GM19397 (cell line): Measurements from ENCODE around the gene CREB5.

ENCODE experiments used
- ATAC-seq: cut with Tn5 transposase; IDR thresholded peaks from one replicate; pipeline ENCODE4 v1.9.1; 2021; ENCODE audit warnings: mild to moderate bottlenecking, moderate library complexity; ENCODE audit not compliant: unreplicated experiment

The CREB5 gene

DNA sequence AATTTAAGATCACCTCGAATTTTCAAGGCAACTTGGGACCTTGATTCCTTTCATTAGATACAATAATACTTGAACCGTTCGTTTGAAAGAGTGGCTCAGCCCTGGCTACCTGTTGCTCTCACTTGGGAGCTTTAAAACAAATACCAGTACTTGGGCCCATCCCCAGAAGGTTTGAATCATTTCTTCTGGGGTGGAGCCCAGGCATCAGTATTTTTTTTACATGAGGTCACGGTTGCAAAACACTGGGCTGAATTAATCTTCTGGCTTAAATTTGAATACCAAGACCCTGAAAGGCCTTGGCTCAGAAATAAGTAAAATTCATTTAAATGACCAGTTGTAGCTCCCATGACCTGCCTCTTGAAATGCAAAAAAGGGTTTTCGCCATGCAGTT is 214.9 kb downstream of the CREB5 start:
- ATAC-seq, result no peak

DNA sequence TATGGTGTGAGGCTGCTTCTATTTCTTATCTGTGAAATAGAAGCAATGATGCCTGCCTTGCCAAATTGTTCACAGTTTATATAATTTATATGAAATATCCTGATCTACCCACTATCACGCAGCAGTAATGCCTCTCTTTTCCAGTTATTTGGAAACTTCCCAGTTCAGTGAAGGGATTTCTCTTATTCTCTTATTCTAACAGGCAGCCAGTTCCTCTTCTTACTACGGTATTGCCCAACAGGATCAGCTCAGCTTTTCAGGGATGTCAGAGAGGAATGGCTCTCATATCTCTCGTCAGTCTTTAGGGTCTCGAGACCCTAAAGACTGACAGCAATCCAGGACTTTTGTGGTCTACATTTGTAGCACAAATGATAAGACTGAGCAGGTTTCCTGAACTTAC is 215.6 kb downstream of the CREB5 start:
- ATAC-seq, result no peak

DNA sequence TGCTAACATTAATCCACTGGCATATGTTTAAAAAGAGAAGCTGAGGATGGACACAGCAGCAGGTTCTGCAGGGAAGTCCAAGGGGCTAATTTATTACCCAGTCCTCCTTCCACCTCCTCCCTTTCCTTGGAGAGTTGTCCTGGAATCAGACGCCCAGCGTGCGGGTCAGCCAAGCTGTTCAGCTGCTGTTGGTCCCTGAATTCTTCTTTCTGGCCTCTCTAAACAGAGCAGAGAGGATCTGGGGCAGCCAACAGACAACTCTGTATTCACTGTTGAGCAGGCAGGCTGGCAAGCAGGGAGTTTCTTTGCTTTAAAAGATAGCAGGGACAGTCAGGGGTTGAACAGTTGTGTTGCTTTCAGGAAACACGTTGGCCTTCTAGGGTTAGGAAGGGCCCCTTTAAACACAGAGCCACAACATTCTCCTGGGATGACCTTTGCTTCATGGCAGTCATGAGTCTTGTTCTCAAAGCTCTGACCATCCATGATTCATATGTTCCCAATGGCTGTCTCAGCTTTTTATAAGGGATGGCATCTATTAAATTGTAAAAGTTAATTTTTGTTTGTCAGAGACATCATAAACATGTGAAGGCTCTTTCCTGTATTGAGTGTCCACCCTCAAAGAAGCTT is 217.0 kb downstream of the CREB5 start:
- ATAC-seq, result no peak

DNA sequence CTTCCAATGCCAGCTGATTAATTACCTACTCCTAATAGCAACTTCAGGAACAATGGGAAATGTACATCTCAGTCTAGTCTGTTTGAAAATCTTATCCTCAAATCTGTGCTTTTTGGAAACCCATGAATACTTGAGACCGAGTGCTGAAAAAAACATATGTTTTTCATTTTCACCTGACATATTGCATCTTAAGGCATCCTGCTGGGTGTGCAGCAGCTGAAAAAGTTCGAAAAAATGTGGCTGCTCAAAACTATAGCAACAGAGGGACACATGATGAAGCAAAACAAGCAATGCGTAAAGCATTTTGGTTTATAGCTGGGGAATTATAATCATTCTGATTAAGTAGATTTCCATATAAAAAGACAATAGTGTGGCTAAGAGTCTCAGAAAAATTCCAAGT is 218.0 kb downstream of the CREB5 start:
- ATAC-seq, result no peak

DNA sequence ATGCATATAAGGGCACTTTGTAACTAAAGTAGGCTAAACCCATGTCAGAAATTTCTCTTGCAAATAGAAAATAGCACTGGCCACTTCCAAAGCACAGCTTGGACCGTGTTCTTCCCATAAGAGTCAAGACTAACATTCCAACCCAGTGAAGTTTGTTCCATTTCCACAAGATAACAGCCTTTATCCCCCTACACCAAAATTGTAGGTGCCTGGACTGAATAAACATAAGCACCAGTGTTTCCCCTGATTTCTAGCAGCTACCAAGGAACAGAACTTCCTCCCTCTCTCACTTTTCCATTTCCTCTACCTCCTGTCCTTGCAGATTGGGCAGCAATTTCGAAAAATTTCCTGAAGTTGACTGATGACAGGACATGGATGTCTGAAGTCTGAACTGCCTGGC is 219.7 kb downstream of the CREB5 start:
- no peak for ATAC-seq

DNA sequence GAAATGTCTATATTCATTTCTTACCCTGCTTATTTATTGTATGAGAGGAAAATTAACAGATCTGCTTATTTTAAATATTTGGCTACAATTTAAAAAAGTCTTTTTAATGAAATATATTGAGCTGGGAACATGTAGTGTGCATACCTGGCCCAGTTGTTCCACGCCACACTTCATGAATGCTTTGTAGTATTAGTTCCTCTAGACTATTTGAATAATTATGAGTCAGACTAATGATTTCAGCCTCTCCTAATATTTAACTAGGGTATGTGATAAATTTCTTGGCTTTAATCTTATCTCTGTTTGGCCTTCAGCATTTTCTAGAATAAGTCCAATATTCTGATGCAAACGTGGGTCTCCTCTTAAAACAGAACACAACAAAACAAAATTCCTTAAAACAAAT is 226.6 kb downstream of the CREB5 start:
- no peak for ATAC-seq

DNA sequence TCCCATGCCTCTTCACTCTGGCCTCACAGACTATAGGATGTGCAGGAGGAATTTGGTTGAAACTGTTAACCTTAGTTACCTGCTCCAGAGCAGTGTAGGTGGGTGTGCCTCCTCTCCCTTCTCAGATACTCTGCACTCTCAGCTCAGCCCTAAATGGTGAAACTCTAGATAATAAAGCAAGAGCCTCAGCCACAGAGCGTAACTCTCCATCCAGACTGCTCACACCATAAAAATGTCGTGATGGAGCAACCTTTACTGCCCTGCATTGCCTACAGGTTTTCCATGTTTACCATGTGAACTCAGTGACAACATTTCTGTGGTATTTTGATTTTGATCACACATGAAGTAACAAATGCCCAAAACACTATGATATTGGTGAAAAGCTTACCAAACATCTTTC is 227.7 kb downstream of the CREB5 start:
- no peak for ATAC-seq

DNA sequence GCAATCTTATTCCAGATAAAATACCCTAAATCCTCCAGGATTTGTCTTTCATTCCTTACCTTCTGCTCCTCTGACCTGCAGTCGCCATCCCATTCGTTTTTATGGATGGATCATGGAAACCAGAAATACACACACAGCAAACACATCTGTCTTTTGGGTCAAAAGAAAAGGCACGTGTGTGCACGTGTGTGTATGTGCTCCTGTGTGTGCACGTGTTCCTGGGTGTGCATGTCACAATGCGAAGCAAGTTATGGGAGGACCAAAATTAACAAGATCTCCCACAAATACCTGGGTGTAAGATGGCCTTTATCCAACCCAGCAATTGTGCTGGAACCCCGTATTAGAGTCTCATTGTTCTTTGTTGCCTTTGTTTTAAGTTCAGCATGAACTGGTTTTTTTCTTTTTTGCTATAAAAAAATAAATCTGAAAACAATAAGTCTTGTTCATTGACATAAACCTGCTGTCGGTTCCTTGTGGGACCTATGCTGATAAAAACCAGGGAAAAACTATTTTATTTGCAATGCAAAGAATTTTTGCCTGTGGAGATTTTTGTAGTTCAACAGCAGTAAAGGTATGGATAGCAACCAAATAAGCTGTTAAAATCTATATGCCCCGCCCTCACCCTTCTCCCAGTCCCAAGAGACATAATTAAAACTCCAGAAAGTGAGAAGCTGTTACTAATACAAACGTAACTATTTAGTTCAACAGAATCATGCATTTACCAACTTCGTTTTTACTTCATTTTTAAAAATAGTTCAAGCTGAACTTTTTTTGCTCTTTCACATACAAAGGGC is 229.6 kb downstream of the CREB5 start:
- no peak for ATAC-seq

DNA sequence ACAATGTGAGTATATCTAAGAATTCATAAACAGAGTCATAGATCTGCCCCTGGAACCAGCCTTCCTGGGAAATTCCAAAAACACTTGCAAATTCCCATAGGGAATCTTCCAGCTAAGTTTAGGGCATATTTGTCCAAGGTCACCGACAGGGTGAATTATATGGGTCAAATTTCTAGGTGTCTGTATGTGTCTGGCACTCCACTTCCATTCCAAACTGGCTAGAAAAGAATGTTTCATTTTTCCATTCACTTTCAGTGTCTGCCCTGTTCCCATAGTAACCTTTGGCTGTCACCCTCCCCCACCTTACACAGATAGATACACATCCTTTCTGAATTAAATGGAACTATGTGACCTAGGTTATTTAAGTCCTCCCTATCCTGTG is 230.9 kb downstream of the CREB5 start:
- no peak for ATAC-seq

DNA sequence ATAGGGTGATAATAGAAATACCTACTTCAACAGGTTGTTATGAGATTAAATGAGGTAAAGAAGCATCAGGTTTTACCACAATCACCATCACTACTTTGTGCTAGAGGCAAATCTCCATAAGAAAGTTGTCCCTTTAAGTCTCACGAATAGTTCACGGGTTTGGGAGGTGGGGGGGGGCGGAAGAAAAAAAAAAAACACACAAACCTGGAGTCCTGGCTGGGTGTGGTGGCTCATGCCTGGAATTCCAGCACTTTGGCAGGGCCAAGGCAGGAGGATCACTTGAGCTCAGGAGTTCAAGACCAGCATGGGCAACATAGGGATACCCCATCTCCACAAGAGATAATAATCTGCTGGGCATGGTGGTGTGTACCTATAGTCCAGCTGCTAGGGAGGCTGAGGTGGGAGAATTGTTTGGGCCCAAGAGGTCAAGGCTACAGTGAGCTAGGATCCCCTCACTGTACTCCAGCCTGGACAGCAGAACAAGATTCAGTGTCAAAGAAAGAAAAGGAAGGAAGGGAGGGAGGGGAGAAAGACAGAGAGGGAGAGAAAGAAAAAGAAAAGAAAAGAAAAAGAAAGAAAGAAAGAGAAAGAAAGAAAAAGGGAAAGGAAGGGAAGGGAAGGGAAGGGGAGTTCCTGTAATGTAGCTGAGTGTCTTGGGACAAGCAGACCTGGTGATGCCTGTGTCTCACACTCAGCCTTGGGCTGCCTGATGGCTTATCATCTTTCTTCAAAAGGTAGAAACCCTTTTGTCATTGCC is 231.4 kb downstream of the CREB5 start:
- no peak for ATAC-seq

DNA sequence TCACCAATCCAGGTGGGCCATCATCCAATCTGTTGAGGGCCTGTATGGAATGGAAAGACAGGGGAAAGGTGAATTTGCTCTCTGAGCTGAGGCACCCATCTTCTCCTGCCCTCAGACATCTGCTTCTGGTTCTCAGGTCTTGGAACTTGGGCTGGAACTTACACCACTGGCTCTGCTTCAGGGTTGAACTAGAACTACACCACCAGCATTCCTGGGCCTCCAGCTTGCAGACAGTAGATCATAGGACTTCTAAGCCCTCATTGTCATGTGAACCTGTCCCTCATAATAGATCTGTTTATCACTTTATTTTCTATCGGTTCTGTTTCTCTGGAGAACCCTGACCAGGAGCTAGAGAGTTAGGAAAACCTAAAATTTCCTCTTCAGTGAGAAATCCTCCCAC is 233.5 kb downstream of the CREB5 start:
- no peak for ATAC-seq

DNA sequence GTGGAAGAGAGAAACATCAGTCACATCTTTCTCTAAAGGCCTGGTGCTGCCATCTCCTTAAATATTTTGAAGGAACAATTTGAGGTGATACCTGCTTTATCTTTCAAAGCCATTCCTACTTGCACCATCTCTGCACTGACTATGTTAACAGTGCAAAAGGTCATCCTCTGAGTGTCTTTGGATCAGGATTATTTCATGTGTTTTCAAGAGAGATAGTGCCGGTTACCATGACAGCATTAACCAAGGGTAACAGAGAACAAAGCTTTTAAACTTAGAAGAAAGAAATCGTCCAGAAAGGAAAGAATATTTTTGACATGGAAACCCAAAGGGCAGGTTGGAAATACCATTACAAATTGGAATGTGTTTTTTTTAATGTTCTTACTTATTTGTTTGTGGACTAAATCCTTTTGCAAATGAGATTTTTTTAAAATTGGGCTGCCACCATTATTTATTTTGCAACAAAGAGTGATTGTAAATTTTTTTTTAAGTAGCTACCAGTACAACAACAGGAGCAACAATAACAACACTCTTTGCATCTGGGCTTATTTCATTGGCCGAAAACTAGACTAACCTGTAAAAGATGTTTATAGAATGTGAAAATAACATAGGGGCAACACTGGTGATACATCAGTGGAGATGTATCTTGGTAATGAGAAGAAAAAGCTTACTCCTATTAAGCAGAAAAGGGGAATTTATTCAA is 234.2 kb downstream of the CREB5 start:
- ATAC-seq, result no peak

DNA sequence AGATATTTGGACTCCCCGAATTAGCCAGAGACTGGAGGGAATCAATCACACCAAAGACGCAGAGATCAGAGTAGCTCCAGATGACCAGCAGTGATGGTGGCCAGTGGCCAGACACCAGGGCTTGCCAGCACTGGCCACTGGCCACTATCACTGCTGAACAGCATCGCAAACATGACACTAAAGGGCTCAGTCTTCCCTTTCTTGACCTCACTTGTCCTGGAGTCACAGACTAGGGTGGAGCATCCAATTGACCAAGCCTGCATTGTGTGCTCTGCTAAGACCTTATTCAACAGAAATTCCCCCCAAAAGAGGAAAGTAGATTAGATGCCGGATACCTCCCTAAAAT is 234.7 kb downstream of the CREB5 start:
- ATAC-seq, result no peak

DNA sequence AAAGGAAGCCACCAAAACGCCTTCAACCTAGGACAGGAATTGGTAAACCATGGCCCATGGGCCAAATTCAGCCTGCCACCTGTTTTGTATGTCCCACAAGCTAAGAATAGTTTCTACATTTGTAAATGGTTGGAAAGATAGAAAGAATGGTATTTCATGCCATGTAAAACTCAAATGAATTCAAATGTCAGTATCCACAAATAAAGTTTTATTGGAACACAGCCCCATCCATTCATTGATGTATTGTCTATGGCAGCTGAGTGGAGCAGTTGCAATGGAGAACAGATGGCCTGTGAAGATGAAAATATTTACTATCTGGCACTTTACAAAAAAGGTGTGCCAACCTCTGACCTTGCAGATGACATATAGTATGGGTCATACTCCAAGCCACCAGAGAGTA is 236.9 kb downstream of the CREB5 start:
- no peak for ATAC-seq

DNA sequence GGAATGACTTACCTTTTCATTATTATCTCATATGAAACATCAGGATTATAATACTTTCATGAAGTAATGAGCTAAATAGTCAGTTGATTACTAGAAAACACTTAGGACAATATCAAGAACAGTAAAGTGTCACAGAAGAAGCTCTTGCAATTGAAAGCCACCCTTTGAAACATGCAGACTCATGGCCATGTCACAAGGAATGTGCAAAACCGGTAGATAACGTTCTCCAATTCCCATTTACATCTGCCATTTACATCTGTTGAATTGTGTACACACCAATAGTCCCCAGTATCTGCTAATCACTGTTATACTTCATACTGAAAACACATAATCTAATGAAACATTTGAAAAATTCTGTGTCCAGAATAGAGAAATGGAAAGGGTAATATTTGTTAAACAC is 237.5 kb downstream of the CREB5 start:
- no peak for ATAC-seq

DNA sequence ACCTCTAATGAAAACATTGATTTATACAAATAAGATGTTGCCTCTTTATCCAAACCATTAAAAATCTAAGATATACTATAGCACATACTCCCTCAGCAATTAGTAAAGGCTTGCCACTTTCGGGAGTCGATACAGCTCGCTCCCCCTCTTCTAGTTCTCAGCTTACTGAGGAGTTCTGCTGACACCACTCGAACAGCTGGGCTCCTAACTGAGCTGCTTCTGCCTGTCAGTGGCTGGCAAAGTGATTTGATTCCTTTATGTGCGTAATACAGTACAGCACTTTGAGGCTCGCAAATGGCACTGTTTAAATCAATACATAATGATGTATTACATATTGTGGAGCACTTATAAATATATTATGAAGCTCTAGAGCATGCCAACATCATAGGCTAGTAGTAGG is 241.8 kb downstream of the CREB5 start:
- no peak for ATAC-seq

DNA sequence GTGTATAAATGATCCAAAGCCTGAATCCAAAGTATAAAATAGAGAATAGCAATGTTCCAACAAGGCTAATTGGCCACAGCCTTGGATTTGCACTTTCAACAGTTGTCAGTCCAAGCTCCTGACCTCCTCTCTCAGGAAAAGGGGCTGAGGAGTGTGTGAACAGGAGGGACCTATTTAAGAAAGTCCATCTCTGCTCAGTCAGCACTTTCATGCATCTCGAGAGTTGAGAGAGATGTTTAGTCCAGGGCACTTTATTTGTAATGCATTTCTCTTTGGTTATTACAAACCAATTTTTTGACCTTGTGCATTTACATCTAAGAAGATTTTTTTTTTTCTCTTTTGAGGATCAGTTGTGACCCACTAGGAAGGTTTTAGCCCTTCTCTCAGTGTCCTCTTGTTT is 244.2 kb downstream of the CREB5 start:
- ATAC-seq, result no peak

DNA sequence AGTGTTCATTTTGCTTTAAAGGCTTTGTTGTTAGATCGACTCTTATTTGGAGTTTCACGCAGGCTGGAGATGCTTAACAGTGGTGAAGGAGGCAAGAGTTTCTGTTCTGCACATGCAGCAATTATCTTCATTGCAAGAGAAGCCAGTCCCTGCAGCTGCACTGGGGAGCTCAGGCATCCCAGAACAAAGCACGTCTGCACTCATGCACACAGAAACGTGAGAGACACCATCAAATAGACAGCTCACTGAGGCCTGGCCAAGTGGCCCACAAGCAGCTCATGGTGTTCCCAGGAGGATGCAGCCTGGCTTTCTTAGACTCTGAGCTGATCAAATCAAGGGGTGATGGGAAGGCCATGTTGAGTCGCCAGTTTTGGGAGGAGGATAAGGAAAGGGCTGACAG is 246.1 kb downstream of the CREB5 start:
- no peak for ATAC-seq

DNA sequence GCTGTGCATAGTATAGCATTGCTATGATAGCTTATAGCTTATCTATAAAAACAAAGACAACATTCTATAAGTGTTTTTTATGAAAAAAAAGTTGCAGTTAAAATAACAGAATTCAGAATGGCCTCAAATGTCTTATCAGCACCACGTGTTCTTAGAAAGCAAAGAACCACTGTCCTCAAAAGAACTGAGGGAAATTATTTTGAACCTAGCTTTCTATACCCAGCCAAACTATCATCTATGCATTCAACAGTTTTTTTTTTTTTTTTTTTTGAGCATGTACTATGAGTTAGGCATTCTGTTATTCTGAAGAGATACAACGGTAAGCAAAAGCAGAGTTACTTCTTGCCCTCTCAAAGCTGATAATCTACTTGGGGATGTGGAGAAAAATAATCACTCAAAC is 247.8 kb downstream of the CREB5 start:
- ATAC-seq, result no peak

DNA sequence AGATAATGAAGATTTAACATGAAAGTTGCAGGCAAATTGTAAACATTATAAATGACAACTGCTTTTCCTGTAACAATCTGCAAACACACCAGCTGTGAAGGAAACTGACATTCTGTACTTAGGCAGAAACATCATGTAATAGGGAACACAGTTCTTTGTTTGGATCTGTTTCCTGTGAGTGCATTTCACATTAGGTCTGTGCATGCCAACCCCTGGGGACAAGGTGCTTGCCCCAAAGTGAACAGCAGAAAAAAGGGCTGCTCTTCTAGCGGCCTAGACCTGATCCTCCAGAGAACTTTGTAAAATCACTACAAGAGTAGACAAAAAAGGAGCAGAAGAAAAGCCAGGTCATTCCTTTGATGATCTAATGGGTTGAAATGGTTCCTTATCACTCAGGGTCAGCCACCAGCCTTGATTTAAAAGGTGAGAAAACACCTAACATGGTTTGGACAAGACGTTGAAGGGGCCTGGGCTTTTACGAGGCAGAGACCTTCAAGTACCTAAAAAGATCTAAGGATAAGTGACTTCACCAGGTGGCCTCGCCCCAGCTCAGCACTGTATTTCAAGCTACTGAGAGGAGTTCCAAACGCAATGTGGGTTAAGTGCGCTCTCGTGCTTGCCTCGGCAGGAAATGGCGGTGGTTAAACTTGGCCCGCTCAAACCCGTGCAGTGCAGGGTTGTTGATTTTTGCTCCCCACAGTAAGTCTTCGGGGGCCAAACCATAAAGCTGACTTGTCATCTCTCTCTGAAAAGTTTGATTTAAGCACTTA is 249.7 kb downstream of the CREB5 start:
- ATAC-seq, result no peak

DNA sequence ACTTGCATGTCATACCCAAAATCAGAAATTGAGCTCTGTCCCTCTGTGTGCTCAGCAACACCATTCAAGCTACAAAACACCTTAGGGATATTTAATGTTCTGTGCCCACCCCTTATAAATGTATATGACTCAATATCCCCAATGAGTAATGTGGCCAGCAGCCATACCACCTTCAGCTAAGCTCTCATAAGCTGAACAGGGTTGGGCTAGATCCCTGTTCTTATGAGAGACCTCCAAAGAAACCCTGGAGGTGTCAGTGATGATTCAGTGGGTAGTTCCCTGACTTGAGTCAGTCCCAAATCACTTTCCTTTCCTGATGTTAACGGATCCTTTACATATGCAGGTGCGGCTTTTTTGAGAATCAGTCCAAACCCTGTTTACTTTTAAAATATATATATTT is 253.8 kb downstream of the CREB5 start:
- ATAC-seq, result no peak
